ENCODE data around the gene CDHR1. TPM values are rescaled to one million over a fixed set of nuclear protein-coding genes. Genes with fewer than 3 reads are reported as not detected.
"Not testable (repeated sequence)": the region's sequence is repeated elsewhere in the genome, so short reads cannot be mapped to it uniquely, and the experiment has no call there.

CDHR1 gene
- polyA plus RNA-seq, 1 of the 3 experiments (the other 2 are of a cell fraction), result 0.02 TPM

- Histone ChIP-seq H3K27me3 (ENCODE audit: insufficient read depth) (no peaks in the 10 kb centered on the region), H3K9me3 (no peaks in the 10 kb centered on the region), H3F3A (replicated peaks; ENCODE audit: insufficient read depth) (no peaks in the 10 kb centered on the region), H3K4me2 (no peak overlapping the region), H3K27ac (ENCODE audit: low read depth in 2 of 2, low read length in 1 of 2) (no peak overlapping the region), H2AFZ (ENCODE audit: low read depth) (no peak overlapping the region), H3K36me3 (replicated peaks in 1 of 2; ENCODE audit: control insufficient read depth in 1 of 2, insufficient read depth in 2 of 2, low read length in 1 of 2) (no peaks in the 10 kb centered on the region), H3K9ac (no peak overlapping the region), H3K79me2 (ENCODE audit: insufficient read depth) (no peaks in the 10 kb centered on the region), H3K9me2 (no peaks in the 10 kb centered on the region), H3K4me1 (ENCODE audit: control insufficient read depth in 1 of 2, insufficient read depth in 2 of 2, low read depth in 1 of 2, low read length in 1 of 2) (no peaks in the 10 kb centered on the region), H3K4me3 (ENCODE audit: low read depth in 2 of 2, low read length in 1 of 2) (no peak overlapping the region), H4K20me1 (ENCODE audit: insufficient read depth) (no peaks in the 10 kb centered on the region)
- DNase-seq, result no peak
- 28% methylated on average over 2 of the region's 2 CpGs for WGBS (ENCODE audit: low lambda C conversion rate)
- CTCF ChIA-PET, result no interaction called here
- no peak for TF ChIP-seq MXI1 (IDR thresholded peaks at IDR 0.05; ENCODE audit: low read depth, low read length)
- TF ChIP-seq TEAD4 (IDR thresholded peaks at IDR 0.05; ENCODE audit: borderline replicate concordance, insufficient read depth), result no peak
- no peak for TF ChIP-seq FOSL2 (IDR thresholded peaks at IDR 0.05; ENCODE audit: borderline replicate concordance, low read depth)
- no peak for TF ChIP-seq NFIC (IDR thresholded peaks at IDR 0.05; ENCODE audit: borderline replicate concordance)
- no peak for TF ChIP-seq GABPA (IDR thresholded peaks at IDR 0.05; ENCODE audit: low read depth)
- no peak for TF ChIP-seq FOXM1 (IDR thresholded peaks at IDR 0.05; ENCODE audit: low read depth)
- TF ChIP-seq PBX3 (IDR thresholded peaks at IDR 0.05), result no peak
- no peak for TF ChIP-seq YY1 (IDR thresholded peaks at IDR 0.05; ENCODE audit: low read depth)
- POLR2A ChIA-PET, result interaction anchor here (0.9 kb wide), 1 partner anchor 9 kb away, joined by 3 read pairs; no protein-coding TSS in a partner anchor
These were observed 29.9 kb upstream of the CDHR1 start for GRCh38 chr10:84164442-84164841.

- CTCF ChIA-PET, result no interaction called here
- 50% methylated on average over 3 of the region's 4 CpGs for WGBS (ENCODE audit: low lambda C conversion rate)
- H3K9ac ChIP-seq, result no peak overlapping the region
- no peaks in the 10 kb centered on the region for H4K20me1 ChIP-seq (ENCODE audit: insufficient read depth)
- H3K9me3 ChIP-seq, result no peaks in the 10 kb centered on the region
- no peak overlapping the region for H3K27ac ChIP-seq (ENCODE audit: low read depth in 2 of 2, low read length in 1 of 2)
- no peaks in the 10 kb centered on the region for H3K9me2 ChIP-seq
- POLR2A ChIA-PET, result no interaction called here
- DNase-seq, result no peak
- H3K4me2 ChIP-seq, result no peak overlapping the region
- no peaks in the 10 kb centered on the region for H3F3A ChIP-seq (replicated peaks; ENCODE audit: insufficient read depth)
- H3K79me2 ChIP-seq (ENCODE audit: insufficient read depth), result no peaks in the 10 kb centered on the region
- H3K36me3 ChIP-seq (replicated peaks in 1 of 2; ENCODE audit: control insufficient read depth in 1 of 2, insufficient read depth in 2 of 2, low read length in 1 of 2), result no peaks in the 10 kb centered on the region
- H3K27me3 ChIP-seq (ENCODE audit: insufficient read depth), result no peaks in the 10 kb centered on the region
- H3K4me1 ChIP-seq (ENCODE audit: control insufficient read depth in 1 of 2, insufficient read depth in 2 of 2, low read depth in 1 of 2, low read length in 1 of 2), result no peaks in the 10 kb centered on the region
- no peak overlapping the region for H3K4me3 ChIP-seq (ENCODE audit: low read depth in 2 of 2, low read length in 1 of 2)
- TF ChIP-seq RXRA (IDR thresholded peaks at IDR 0.05; ENCODE audit: borderline replicate concordance, low read depth) (no peak), RFX5 (IDR thresholded peaks at IDR 0.05; ENCODE audit: low read length) (no peak)
- no peak overlapping the region for H2AFZ ChIP-seq (ENCODE audit: low read depth)
These were observed 27.6 kb upstream of the CDHR1 start for GRCh38 chr10:84166620-84167288.

- 60% methylated on average over 1 of the region's 2 CpGs for WGBS (ENCODE audit: low lambda C conversion rate)
- CTCF ChIA-PET, POLR2A ChIA-PET: not testable (repeated sequence)
These were observed 27.1 kb upstream of the CDHR1 start for GRCh38 chr10:84167289-84167653.

GRCh38 chr10:84168382-84168781 is 26.0 kb upstream of the CDHR1 start:
- CTCF ChIA-PET; POLR2A ChIA-PET; H2AFZ ChIP-seq (ENCODE audit: low read depth); H3K4me3 ChIP-seq (ENCODE audit: low read depth in 2 of 2, low read length in 1 of 2); H3K4me1 ChIP-seq (ENCODE audit: control insufficient read depth in 1 of 2, insufficient read depth in 2 of 2, low read depth in 1 of 2, low read length in 1 of 2); H3K27ac ChIP-seq (ENCODE audit: low read depth in 2 of 2, low read length in 1 of 2); H3K4me2 ChIP-seq; H3F3A ChIP-seq (replicated peaks; ENCODE audit: insufficient read depth); H3K9me3 ChIP-seq; H3K79me2 ChIP-seq (ENCODE audit: insufficient read depth); H3K27me3 ChIP-seq (ENCODE audit: insufficient read depth); H3K36me3 ChIP-seq (replicated peaks in 1 of 2; ENCODE audit: control insufficient read depth in 1 of 2, insufficient read depth in 2 of 2, low read length in 1 of 2); H3K9me2 ChIP-seq; H3K9ac ChIP-seq; DNase-seq; H4K20me1 ChIP-seq (ENCODE audit: insufficient read depth): not testable (repeated sequence)
- WGBS (ENCODE audit: low lambda C conversion rate), result 73% methylated on average over 9 of the region's 10 CpGs

More at GRCh38 chr10:84167289-84167653, 27.1 kb upstream of the CDHR1 start:
- not testable (repeated sequence) for H3K9ac ChIP-seq; H3K79me2 ChIP-seq (ENCODE audit: insufficient read depth); H3F3A ChIP-seq (replicated peaks; ENCODE audit: insufficient read depth); H4K20me1 ChIP-seq (ENCODE audit: insufficient read depth); H3K9me2 ChIP-seq; H3K4me1 ChIP-seq (ENCODE audit: control insufficient read depth in 1 of 2, insufficient read depth in 2 of 2, low read depth in 1 of 2, low read length in 1 of 2); H3K4me2 ChIP-seq; H3K4me3 ChIP-seq (ENCODE audit: low read depth in 2 of 2, low read length in 1 of 2); H3K9me3 ChIP-seq; H2AFZ ChIP-seq (ENCODE audit: low read depth); H3K27me3 ChIP-seq (ENCODE audit: insufficient read depth); H3K27ac ChIP-seq (ENCODE audit: low read depth in 2 of 2, low read length in 1 of 2); H3K36me3 ChIP-seq (replicated peaks in 1 of 2; ENCODE audit: control insufficient read depth in 1 of 2, insufficient read depth in 2 of 2, low read length in 1 of 2); DNase-seq

GRCh38 chr10:84171237-84171636 is 23.1 kb upstream of the CDHR1 start:
- H3K4me2 ChIP-seq; DNase-seq; H3K27ac ChIP-seq (ENCODE audit: low read depth in 2 of 2, low read length in 1 of 2); H3K36me3 ChIP-seq (replicated peaks in 1 of 2; ENCODE audit: control insufficient read depth in 1 of 2, insufficient read depth in 2 of 2, low read length in 1 of 2); H3K4me1 ChIP-seq (ENCODE audit: control insufficient read depth in 1 of 2, insufficient read depth in 2 of 2, low read depth in 1 of 2, low read length in 1 of 2); H3F3A ChIP-seq (replicated peaks; ENCODE audit: insufficient read depth); H3K27me3 ChIP-seq (ENCODE audit: insufficient read depth); POLR2A ChIA-PET; H4K20me1 ChIP-seq (ENCODE audit: insufficient read depth); H3K9me3 ChIP-seq; H3K4me3 ChIP-seq (ENCODE audit: low read depth in 2 of 2, low read length in 1 of 2); H3K9ac ChIP-seq; CTCF ChIA-PET; H3K9me2 ChIP-seq; H2AFZ ChIP-seq (ENCODE audit: low read depth); H3K79me2 ChIP-seq (ENCODE audit: insufficient read depth): not testable (repeated sequence)
- 28% methylated on average over 2 of the region's 2 CpGs for WGBS (ENCODE audit: low lambda C conversion rate)

Measured in SK-N-SH (cell line).